NCI-H2196 (cell line): Measurements from ENCODE around the gene CAST.

ENCODE experiments used
- DNase-seq: peaks from one replicate; lab custom pipeline; 2025; ENCODE audit not compliant: unreplicated experiment; lab: John Stamatoyannopoulos, UW

CAST gene

DNA sequence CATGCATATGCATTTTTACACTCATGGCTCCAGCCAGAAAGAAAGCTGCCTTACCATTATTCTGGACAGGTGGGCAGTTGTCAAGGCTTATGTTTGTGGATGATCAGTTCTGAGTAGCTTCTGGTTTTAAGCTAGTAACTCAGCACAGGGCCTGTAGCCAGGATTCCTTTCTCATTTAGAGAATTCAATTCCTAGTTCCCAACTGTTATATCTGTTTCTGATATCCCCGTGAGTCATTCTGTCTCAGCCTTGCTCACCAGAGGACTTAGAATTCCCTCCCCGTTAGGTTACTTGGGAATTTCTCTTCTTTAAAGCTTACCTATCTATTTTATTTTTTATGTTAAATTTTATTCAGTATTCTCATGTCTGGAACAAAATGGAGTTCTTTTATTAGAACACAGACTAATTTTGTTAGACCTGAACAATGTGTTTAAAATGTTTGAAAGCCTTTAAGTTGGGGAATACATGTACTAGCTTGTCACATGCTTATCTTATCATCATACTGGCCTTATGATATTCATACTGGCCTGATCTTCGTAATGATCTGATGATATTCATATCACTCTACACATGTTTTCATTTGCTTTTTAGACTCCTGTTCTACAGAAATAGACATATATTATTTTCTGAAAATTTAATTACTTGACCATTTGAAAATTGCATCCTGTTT is 47.1 kb downstream of the CAST start:
- DNase-seq: no peak

GRCh38 chr5:96712100-96712746 is 50.0 kb downstream of the CAST start:
- no peak for DNase-seq

- DNase-seq: no peak
These were observed 52.3 kb downstream of the CAST start for GRCh38 chr5:96714450-96714849.

- peak; percentile 42 for DNase-seq
These were observed 52.8 kb downstream of the CAST start for GRCh38 chr5:96714951-96715451.

DNA sequence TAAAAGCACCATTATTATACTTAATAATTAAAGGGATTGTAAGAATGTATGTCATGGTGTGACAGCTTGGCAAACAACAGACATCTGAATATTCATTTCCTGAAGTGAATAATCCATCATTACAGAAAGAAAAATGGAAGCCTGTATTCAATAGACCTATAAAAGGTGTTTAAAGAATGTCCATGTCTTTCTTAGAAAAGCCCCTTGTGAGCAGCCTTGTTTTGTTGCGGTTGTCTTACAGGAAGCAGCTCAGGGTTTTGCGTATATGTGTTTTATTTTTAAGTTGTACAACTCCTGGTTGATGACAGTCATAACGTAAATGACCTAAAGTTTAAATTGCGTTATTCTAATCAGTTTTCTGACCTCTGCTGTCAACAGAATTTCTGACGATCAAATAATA is 53.8 kb downstream of the CAST start:
- DNase-seq: no peak

DNA sequence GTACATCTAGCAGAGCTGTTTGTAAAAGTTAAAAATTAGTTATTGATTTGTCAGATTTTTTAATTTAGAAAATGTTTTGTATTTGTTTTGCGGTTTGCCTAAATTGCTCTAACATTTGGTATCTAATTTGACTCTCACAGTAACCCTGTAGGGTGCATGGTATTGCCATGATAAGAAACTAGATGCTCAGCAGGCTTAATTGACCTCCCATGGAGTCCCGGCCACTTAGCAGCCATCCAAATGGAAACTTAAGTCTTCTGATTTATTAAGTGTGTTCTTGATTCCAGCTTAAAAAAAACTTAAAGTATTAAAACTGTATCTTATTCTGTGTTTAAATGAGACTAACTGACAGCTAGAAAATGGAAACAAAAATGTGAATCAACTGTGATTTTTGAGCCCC is 54.5 kb downstream of the CAST start:
- no peak for DNase-seq

DNA sequence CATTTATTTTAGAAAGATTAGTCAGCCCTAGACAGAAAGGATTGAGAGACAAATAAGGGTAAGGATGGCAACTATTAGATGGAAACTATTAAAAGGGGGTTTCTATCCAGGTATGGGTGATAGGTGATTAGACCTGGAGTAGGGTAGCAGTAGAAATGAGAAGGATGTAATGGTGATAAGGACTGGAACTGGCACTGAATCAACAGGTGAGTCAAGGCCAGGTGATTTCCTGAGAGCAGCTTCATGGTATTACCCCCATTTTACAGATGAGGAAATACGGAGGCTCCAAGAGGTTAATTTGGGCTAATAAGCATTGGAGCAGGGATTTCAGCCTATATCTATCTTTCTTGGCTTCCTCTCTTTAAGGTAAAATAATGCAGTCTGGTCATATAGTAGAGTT is 55.7 kb downstream of the CAST start:
- DNase-seq: no peak

DNA sequence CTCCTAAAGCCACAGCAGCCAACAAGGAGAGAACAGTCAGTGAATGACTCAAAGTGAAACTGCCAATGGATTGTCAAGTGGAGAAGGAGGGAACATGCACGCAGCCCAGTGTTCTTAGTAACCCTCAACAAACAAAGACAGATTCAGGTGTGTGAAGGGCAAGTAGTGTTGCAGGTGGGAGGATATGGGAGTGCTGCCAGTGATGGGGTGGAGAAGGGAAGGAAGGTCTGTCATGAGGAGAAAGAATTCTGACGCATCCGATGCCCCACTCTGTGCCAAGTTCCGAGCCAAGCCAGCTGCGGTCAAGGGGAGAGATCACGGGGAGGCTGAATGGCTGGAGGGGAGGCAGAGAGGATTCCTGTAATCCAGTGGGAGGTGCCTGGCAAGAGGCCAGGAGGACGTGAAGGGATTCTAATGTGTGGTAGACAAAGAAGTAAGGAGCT is 56.5 kb downstream of the CAST start:
- DNase-seq: peak; percentile 83

- no peak for DNase-seq
These were observed 58.2 kb downstream of the CAST start for GRCh38 chr5:96720408-96720807.

DNA sequence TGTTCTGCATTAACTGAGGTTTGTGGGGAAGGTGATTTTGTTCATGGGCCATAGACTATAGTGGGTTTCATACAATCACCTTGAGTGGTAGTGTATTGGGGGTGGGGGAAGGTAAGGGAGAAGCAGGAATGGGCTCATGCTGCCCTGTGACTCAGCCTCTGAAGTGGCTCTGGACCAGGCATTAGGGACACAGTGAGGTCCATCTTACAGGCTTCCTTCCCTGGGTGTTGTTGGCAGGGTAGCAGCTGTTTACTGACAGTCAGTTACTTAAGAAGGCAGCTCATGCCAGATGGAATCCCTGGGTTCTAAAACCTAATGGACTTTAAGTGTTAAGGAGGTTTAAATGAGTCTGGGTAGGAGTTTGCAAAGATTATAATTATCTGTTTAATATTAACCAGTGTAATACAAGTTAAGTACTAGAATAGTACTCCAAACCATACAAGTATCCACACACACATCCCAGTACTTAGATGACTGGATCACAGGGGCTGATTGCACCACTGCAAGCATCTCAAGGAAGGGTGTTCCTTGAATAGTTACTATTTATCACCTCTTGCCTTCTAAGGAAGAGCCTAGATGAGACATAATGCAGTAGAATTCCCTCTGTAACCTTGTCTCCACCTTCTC is 59.3 kb downstream of the CAST start:
- no peak for DNase-seq

GRCh38 chr5:96725257-96725656 is 63.1 kb downstream of the CAST start:
- no peak for DNase-seq

DNA sequence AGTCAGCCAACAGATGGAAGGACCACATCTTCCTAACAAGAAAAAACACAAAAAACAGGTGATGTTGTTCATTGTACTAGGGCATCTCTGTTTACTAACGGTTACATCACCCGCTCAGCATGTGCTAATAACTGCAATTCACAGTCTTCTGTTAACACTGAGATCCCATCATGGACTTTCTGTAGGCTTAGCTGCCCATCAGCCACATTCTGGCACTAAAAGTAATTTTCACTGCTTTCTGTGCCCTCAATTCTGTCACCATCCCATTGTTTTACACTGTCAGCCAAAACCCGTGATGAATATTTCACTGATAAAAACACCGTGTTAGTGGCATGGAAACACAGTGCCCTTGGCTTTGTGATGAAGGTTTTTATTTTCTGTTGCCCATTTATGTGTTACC is 64.6 kb downstream of the CAST start:
- DNase-seq: no peak

GRCh38 chr5:96729156-96729555 is 67.0 kb downstream of the CAST start:
- no peak for DNase-seq

GRCh38 chr5:96730586-96730985 is 68.4 kb downstream of the CAST start:
- DNase-seq: peak; percentile 31

- no peak for DNase-seq
These were observed 71.8 kb downstream of the CAST start for GRCh38 chr5:96733771-96734500.

DNA sequence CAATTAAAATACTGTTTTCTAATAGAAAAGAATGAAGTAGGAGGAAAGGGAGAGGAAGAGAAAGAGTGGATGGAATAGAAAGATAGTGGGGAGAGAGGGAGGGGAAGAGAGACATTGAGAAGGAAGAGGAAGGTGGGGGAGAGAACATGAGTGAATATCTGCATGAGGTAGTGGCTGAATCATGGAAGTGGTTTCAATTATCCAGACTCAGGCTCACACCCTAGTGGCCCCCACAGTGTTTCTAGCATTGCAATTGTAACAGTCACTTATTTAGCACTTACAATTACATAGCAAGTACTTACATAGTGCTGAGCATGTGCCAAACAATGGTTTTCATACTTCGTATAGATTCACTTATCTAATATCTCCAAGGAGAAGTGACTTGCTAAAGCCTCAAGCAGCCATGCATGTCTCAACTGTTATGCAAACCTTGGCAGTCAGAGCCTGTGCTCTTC is 72.7 kb downstream of the CAST start:
- DNase-seq: no peak

GRCh38 chr5:96736937-96737336 is 74.8 kb downstream of the CAST start:
- no peak for DNase-seq

GRCh38 chr5:96741106-96741505 is 78.9 kb downstream of the CAST start:
- DNase-seq: no peak

DNA sequence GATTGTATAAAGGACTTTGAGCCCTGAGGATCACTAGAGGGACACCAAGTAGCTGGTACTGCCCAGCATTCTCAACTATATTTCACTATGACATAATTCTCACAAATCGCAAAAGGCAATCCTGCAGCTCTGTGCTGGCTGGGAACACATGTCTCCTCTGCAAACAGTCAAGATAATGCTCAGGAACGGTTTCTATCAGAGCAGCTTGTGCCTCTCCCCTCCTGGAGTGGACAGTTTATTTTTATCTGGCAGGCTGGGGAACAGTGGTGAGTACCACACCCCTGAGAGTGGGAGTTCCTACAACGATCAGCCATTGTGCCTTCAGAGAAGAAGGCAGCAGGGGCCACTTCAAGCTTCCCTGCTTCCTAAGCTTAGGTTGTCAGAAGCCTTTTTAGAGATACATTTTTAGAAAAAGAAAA is 79.7 kb downstream of the CAST start:
- DNase-seq: no peak

GRCh38 chr5:96742538-96742937 is 80.4 kb downstream of the CAST start:
- DNase-seq: no peak

GRCh38 chr5:96743065-96743768 is 81.0 kb downstream of the CAST start:
- DNase-seq: no peak
